Mesendoderm (in vitro differentiated cells): ENCODE results near the gene SERPINC1. TPM values are rescaled to one million over a fixed set of nuclear protein-coding genes. Genes with fewer than 3 reads are reported as not detected.
"Not testable (repeated sequence)": the region's sequence is repeated elsewhere in the genome, so short reads cannot be mapped to it uniquely, and the experiment has no call there.

Experiments
- DNase-seq: peaks from one replicate; pipeline ENCODE4 v3.0.0; 2013
- H2AK5ac ChIP-seq: 2 replicates; pipeline ENCODE4 v1.6.1; 2013; ENCODE audit warnings: low read length, inconsistent platforms
- H2BK120ac ChIP-seq: 2 replicates; pipeline ENCODE4 v1.6.1; 2013; ENCODE audit warnings: low read depth, mild to moderate bottlenecking, low read length, moderate library complexity, mixed read lengths
- H2BK15ac ChIP-seq: replicated peaks from 2 replicates; pipeline ENCODE4 v1.6.1; 2013; ENCODE audit warnings: low read depth, mild to moderate bottlenecking, moderate library complexity
- H2BK5ac ChIP-seq: 2 replicates; pipeline ENCODE4 v1.6.1; 2013; ENCODE audit warnings: low read length, inconsistent platforms
- H3K18ac ChIP-seq: 2 replicates; pipeline ENCODE4 v1.6.1; 2013; ENCODE audit warnings: mild to moderate bottlenecking, low read length, mixed read lengths
- H3K23ac ChIP-seq: one replicate; pipeline ENCODE4 v1.6.1; 2013; ENCODE audit warnings: low read length
- H3K27ac ChIP-seq: 2 replicates; pipeline ENCODE4 v1.5.1; 2013; ENCODE audit warnings: low read depth, mild to moderate bottlenecking, inconsistent platforms, low read length, moderate library complexity
- H3K27me3 ChIP-seq: 2 replicates; pipeline ENCODE4 v1.6.1; 2013; ENCODE audit warnings: low read length, control low read depth, mild to moderate bottlenecking, inconsistent platforms; ENCODE audit not compliant: insufficient read depth, poor library complexity
- H3K36me3 ChIP-seq: 2 replicates; pipeline ENCODE4 v1.6.1; 2013; ENCODE audit warnings: low read length, inconsistent platforms; ENCODE audit not compliant: control insufficient read depth, insufficient read depth
- H3K4ac ChIP-seq: one replicate; pipeline ENCODE4 v1.6.1; 2013; ENCODE audit warnings: low read depth, mild to moderate bottlenecking, low read length, moderate library complexity
- H3K4me1 ChIP-seq: 2 replicates; pipeline ENCODE4 v1.6.1; 2013; ENCODE audit warnings: low read depth, low read length, inconsistent platforms; ENCODE audit not compliant: control insufficient read depth
- H3K4me2 ChIP-seq: 2 replicates; pipeline ENCODE4 v1.6.1; 2013; ENCODE audit warnings: low read length
- H3K4me3 ChIP-seq: 2 replicates; pipeline ENCODE4 v1.5.1; 2013; ENCODE audit warnings: mild to moderate bottlenecking, low read length
- H3K56ac ChIP-seq: one replicate; pipeline ENCODE4 v1.6.1; 2013; ENCODE audit warnings: low read length
- H3K79me1 ChIP-seq: 2 replicates; pipeline ENCODE4 v1.6.1; 2013; ENCODE audit warnings: low read length, inconsistent platforms
- H3K79me2 ChIP-seq: 2 replicates; pipeline ENCODE4 v1.6.1; 2013; ENCODE audit warnings: mild to moderate bottlenecking, low read length; ENCODE audit not compliant: control insufficient read depth, insufficient read depth
- H3K9ac ChIP-seq: 2 replicates; pipeline ENCODE4 v1.6.1; 2013; ENCODE audit warnings: low read length, inconsistent platforms
- H4K5ac ChIP-seq: one replicate; pipeline ENCODE4 v1.6.1; 2013; ENCODE audit warnings: low read length
- H4K8ac ChIP-seq: one replicate; pipeline ENCODE4 v1.6.1; 2013; ENCODE audit warnings: low read depth, mild to moderate bottlenecking, control low read depth, low read length, moderate library complexity
- WGBS: extraction: QIAGEN DNeasy Blood & Tissue Kit; methylation state at CpG from one replicate; pipeline ENCODE4 v1.1.7; 2013; ENCODE audit warnings: low lambda C conversion rate, missing lambda C conversion rate; ENCODE audit not compliant: insufficient coverage; ENCODE audit errors: extremely low coverage; 5-methylcytosine and 5-hydroxymethylcytosine counted together
- polyA plus RNA-seq, 2 experiments: library from polyadenylated mRNA; stranded (reverse); fragments of 200-250 nt; gene quantifications; one replicate each; pipeline ENCODE4 v1.2.3, GENCODE V29; 2013

The SERPINC1 gene
- not detected for polyA plus RNA-seq (2013, experiment 1 of 2)
- polyA plus RNA-seq (2013, experiment 2 of 2), result not detected

- Histone ChIP-seq H2BK15ac (no peak within 1 kb of the TSS), H3K4me3 (no peak within 1 kb of the TSS), H2AK5ac (no peak within 1 kb of the TSS), H3K4ac (no peak within 1 kb of the TSS), H3K4me2 (no peak within 1 kb of the TSS), H2BK120ac (no peak within 1 kb of the TSS), H3K18ac (no peak within 1 kb of the TSS), H3K36me3 (no peaks in the 10 kb centered on the region), H3K79me1 (no peaks in the 10 kb centered on the region), H3K23ac (no peak within 1 kb of the TSS), H4K5ac (no peak within 1 kb of the TSS), H3K79me2 (no peaks in the 10 kb centered on the region), H3K27ac (no peak within 1 kb of the TSS), H3K56ac (no peak within 1 kb of the TSS), H3K4me1 (no peaks in the 10 kb centered on the region), H2BK5ac (no peak within 1 kb of the TSS), H3K9ac (no peak within 1 kb of the TSS), H4K8ac (no peak within 1 kb of the TSS), H3K27me3 (no peaks in the 10 kb centered on the region)
- no peak for DNase-seq
- no CpG with 5 or more reads among the region's 3 CpGs for WGBS
Measured at GRCh38 chr1:173917149-173917548, at the start of gene SERPINC1. SERPINC1 (minus strand) TSS chr1:173917327; CDS start chr1:173917259, 68 bp downstream.

- not testable (repeated sequence) for H3K9ac ChIP-seq, H3K79me2 ChIP-seq, H3K36me3 ChIP-seq, H3K4me1 ChIP-seq, H2BK120ac ChIP-seq, DNase-seq, H3K4me2 ChIP-seq, H3K56ac ChIP-seq, H4K5ac ChIP-seq, H2BK15ac ChIP-seq, H2AK5ac ChIP-seq, H2BK5ac ChIP-seq, H3K18ac ChIP-seq, H3K23ac ChIP-seq, H3K79me1 ChIP-seq, H3K4ac ChIP-seq, H3K27me3 ChIP-seq, H3K27ac ChIP-seq, H4K8ac ChIP-seq, H3K4me3 ChIP-seq
- no CpG with 5 or more reads among the region's 5 CpGs for WGBS
Measured at GRCh38 chr1:173965896-173966295, 48.8 kb upstream of the SERPINC1 start.

DNA sequence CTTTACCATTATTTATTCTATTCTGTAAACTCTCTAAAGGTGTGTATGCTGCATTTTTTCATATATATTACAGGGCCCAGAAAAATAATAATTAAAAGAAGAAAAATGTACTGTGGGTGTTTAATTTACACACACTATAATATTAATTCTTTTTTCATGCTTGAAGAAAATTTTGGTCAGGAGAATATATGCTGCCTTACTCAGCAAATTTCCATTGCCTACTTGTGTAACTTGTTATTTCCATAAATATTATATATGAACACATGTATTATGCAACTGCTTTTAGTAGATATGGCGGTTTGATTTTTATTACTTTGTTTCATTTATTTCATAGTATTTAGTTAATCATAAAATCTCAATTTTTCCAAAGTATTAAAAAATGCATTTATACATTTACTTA, 46.4 kb upstream of the SERPINC1 start:
- no peak overlapping the region for H3K18ac ChIP-seq
- no peak overlapping the region for H4K5ac ChIP-seq
- no peak overlapping the region for H2BK5ac ChIP-seq
- H3K79me2 ChIP-seq, result no peaks in the 10 kb centered on the region
- H3K27ac ChIP-seq, result no peak overlapping the region
- no peaks in the 10 kb centered on the region for H3K4me1 ChIP-seq
- H3K56ac ChIP-seq, result no peak overlapping the region
- H3K23ac ChIP-seq, result no peak overlapping the region
- H2AK5ac ChIP-seq, result no peak overlapping the region
- no peak overlapping the region for H3K9ac ChIP-seq
- no peak for DNase-seq
- WGBS, result no CpG with 5 or more reads among the region's 1 CpG
- no peak overlapping the region for H4K8ac ChIP-seq
- no peak overlapping the region for H3K4me3 ChIP-seq
- H3K27me3 ChIP-seq, result no peaks in the 10 kb centered on the region
- H3K79me1 ChIP-seq, result no peaks in the 10 kb centered on the region
- H3K36me3 ChIP-seq, result peaks cover 8% of the 10 kb centered on the region
- no peak overlapping the region for H2BK120ac ChIP-seq
- no peak overlapping the region for H3K4ac ChIP-seq
- no peak overlapping the region for H3K4me2 ChIP-seq
- H2BK15ac ChIP-seq, result no peak overlapping the region

DNA sequence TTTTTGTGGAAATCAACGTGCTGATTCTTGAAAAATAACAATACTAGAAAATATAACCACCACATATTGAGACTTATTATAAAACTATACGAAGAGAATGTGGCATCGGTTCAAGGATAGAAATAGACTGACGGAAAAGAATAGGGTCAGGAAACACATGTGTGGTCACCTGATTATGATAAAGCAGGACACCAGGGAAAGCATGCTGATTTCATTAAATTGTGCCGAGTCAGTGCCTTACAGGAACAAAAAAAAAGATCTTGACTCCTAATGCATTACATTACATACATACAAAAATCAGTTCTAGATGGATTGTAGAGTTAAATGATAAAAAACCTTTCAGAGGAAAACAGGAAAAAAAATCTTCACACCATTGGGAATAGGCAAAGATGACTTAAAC, 43.5 kb upstream of the SERPINC1 start:
- H3K36me3 ChIP-seq, result peaks cover 8% of the 10 kb centered on the region
- no peak overlapping the region for H2AK5ac ChIP-seq
- no peaks in the 10 kb centered on the region for H3K27me3 ChIP-seq
- H2BK120ac ChIP-seq, result no peak overlapping the region
- no peak overlapping the region for H4K8ac ChIP-seq
- no peak for DNase-seq
- H3K27ac ChIP-seq, result no peak overlapping the region
- no peak overlapping the region for H3K18ac ChIP-seq
- no peak overlapping the region for H3K4ac ChIP-seq
- no peak overlapping the region for H3K23ac ChIP-seq
- H4K5ac ChIP-seq, result no peak overlapping the region
- H3K79me2 ChIP-seq, result no peaks in the 10 kb centered on the region
- H3K56ac ChIP-seq, result no peak overlapping the region
- no peak overlapping the region for H3K4me2 ChIP-seq
- no peak overlapping the region for H3K4me3 ChIP-seq
- no peaks in the 10 kb centered on the region for H3K4me1 ChIP-seq
- WGBS, result no CpG with 5 or more reads among the region's 5 CpGs
- no peak overlapping the region for H2BK5ac ChIP-seq
- no peak overlapping the region for H2BK15ac ChIP-seq
- no peaks in the 10 kb centered on the region for H3K79me1 ChIP-seq
- H3K9ac ChIP-seq, result no peak overlapping the region

GRCh38 chr1:173954179-173954578, 37.1 kb upstream of the SERPINC1 start:
- Histone ChIP-seq H3K79me1 (no peaks in the 10 kb centered on the region), H3K4me3 (no peak overlapping the region), H3K9ac (no peak overlapping the region), H3K4me2 (no peak overlapping the region), H3K36me3 (no peaks in the 10 kb centered on the region), H4K8ac (no peak overlapping the region), H3K56ac (no peak overlapping the region), H3K23ac (no peak overlapping the region), H3K18ac (no peak overlapping the region), H2BK15ac (no peak overlapping the region), H3K27me3 (no peaks in the 10 kb centered on the region), H2AK5ac (no peak overlapping the region), H2BK120ac (no peak overlapping the region), H2BK5ac (no peak overlapping the region), H3K27ac (no peak overlapping the region), H3K4me1 (no peaks in the 10 kb centered on the region), H3K79me2 (no peaks in the 10 kb centered on the region), H4K5ac (no peak overlapping the region), H3K4ac (no peak overlapping the region)
- DNase-seq, result no peak

DNA sequence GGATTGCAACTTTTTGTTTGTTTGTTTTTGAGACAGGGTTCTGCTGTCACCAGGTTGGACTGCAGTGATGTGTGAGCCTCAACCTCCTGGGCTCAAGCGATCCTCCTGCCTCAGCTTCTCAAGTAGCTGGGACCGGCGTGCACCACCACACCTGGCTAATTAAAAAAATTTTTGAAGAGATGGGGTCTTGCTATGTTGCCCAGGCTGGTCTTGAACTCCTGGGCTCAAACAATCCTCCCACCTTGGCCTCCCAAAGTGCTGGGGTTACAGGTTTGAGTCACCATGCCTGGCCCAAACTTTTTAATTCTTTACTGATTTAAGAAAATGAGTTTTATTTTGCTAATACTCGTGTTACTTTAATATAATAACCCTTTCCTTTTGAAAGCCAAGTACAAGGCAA, 31.5 kb upstream of the SERPINC1 start:
- Histone ChIP-seq H4K8ac (no peak overlapping the region), H2BK5ac (no peak overlapping the region), H3K27ac (no peak overlapping the region), H3K9ac (no peak overlapping the region), H3K79me1 (no peaks in the 10 kb centered on the region), H3K79me2 (no peaks in the 10 kb centered on the region), H2BK15ac (no peak overlapping the region), H3K56ac (no peak overlapping the region), H4K5ac (no peak overlapping the region), H3K4ac (no peak overlapping the region), H2AK5ac (no peak overlapping the region), H3K36me3 (peaks cover 6% of the 10 kb centered on the region), H3K4me1 (no peaks in the 10 kb centered on the region), H3K4me2 (no peak overlapping the region), H3K23ac (no peak overlapping the region), H2BK120ac (no peak overlapping the region), H3K27me3 (no peaks in the 10 kb centered on the region), H3K4me3 (no peak overlapping the region), H3K18ac (no peak overlapping the region)
- DNase-seq, result no peak
- no CpG with 5 or more reads among the region's 4 CpGs for WGBS
